Peyer's patch (tissue), 4 donors: Measurements from ENCODE around the gene MAP2K3. TPM values are rescaled to one million over a fixed set of nuclear protein-coding genes. Genes with fewer than 3 reads are reported as not detected.

ENCODE experiments used
- DNase-seq, 3 donors: peaks; one replicate each; pipeline ENCODE4 v3.0.0-alpha.2; 2017 to 2019
- H3K27ac ChIP-seq, 4 donors: fragments of 200-600 bp; sonication (generic); one replicate each; pipeline ENCODE4 v1.5.1; 2016 to 2019
- H3K27me3 ChIP-seq, 2 donors: fragments of 200-600 bp; sonication (generic); one replicate each; pipeline ENCODE4 v1.5.1; 2019
- H3K36me3 ChIP-seq, 3 donors: fragments of 200-600 bp; sonication (generic); one replicate each; pipeline ENCODE4 v1.5.1; 2016 to 2019
- H3K4me1 ChIP-seq, 4 donors: fragments of 200-600 bp; sonication (generic); one replicate each; pipeline ENCODE4 v1.5.1; 2016 to 2019
- H3K4me3 ChIP-seq, 4 donors: fragments of 200-600 bp; sonication (generic); 1 replicate in 3 of 4; 2 replicates in 1 of 4; pipeline ENCODE4 v1.5.1; 2016 to 2019; ENCODE audit warnings: mild to moderate bottlenecking in 1 of 4
- H3K9me3 ChIP-seq, 4 donors: fragments of 200-600 bp; sonication (generic); one replicate each; pipeline ENCODE4 v1.5.1; 2016 to 2019; ENCODE audit warnings: mild to moderate bottlenecking in 1 of 4
- POLR2A ChIP-seq, 2 donors: fragments of 450-650 bp; IDR thresholded peaks; one replicate each; pipeline ENCODE4 v1.5.1; 2017; ENCODE audit warnings: antibody characterized with exemption in 2 of 2, mild to moderate bottlenecking in 2 of 2, moderate library complexity in 2 of 2
- total RNA-seq, 4 donors: library from RNA; depleted of rRNA; stranded (reverse); fragments of >200 nt; gene quantifications; one replicate each; pipeline ENCODE4 v1.1.0, GENCODE V29; 2016
- TF ChIP-seq, protein P1 (sequence below), 6 experiments: fragments of 450-650 bp in 4 of 6; fragments of 200-600 bp in 2 of 6; sonication (generic) in 1 of 6; IDR thresholded peaks; one replicate each; pipeline ENCODE4 v1.5.1; 2017 to 2019; ENCODE audit warnings: antibody characterized with exemption in 6 of 6, mild to moderate bottlenecking in 3 of 6, moderate library complexity in 1 of 6

MAP2K3 gene
- total RNA-seq, 4 donors from 2014 or later, result 54.5 to 133 (median 102) TPM

DNA sequence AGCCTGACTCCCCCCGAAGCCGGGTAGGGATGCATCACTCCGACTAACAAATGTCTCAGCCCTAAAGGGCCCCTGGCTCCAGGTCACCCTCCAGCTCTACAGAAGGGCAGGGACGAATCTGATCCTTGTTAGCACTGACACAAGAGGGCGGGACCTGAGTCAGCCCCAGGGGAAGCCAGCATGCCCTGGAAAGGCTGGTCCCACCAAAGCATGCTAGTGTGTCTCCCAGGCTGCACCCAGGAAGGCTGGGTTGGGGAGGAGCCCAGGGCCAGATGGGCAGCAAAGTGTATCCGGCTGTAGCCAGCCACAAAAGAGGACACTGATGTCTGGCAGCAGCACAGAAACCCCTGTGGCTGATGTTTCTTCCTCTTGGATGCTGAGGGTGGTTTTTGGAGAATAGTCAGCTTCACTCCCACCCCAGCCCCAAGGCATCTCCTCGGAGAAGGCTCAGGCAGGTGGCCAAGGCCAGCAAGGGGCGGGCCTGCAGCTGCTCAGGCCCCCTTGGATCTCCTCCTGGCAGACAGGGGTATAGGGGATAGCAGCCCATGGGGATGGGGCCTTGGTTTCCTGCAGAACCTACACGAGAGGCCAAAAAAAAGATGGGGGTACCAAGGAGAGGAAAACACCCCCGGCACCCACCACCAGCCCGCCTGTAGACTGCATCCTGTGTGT lies 42.3 kb upstream of the MAP2K3 start:
- no peak overlapping the region for H3K27ac ChIP-seq
- H3K4me3 ChIP-seq, result no peak overlapping the region
- no peak for DNase-seq
- H3K27me3 ChIP-seq, result no peaks in the 10 kb centered on the region
- H3K9me3 ChIP-seq, result no peaks in the 10 kb centered on the region
- H3K4me1 ChIP-seq, result no peaks in the 10 kb centered on the region
- TF ChIP-seq, protein P1, sequence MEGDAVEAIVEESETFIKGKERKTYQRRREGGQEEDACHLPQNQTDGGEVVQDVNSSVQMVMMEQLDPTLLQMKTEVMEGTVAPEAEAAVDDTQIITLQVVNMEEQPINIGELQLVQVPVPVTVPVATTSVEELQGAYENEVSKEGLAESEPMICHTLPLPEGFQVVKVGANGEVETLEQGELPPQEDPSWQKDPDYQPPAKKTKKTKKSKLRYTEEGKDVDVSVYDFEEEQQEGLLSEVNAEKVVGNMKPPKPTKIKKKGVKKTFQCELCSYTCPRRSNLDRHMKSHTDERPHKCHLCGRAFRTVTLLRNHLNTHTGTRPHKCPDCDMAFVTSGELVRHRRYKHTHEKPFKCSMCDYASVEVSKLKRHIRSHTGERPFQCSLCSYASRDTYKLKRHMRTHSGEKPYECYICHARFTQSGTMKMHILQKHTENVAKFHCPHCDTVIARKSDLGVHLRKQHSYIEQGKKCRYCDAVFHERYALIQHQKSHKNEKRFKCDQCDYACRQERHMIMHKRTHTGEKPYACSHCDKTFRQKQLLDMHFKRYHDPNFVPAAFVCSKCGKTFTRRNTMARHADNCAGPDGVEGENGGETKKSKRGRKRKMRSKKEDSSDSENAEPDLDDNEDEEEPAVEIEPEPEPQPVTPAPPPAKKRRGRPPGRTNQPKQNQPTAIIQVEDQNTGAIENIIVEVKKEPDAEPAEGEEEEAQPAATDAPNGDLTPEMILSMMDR (IDR thresholded peaks at IDR 0.05), result no peak
- TF ChIP-seq POLR2A (IDR thresholded peaks at IDR 0.05), result no peak
- H3K36me3 ChIP-seq, result peaks cover 0 to 6% (median 0%) of the 10 kb centered on the region in 3 donors

DNA sequence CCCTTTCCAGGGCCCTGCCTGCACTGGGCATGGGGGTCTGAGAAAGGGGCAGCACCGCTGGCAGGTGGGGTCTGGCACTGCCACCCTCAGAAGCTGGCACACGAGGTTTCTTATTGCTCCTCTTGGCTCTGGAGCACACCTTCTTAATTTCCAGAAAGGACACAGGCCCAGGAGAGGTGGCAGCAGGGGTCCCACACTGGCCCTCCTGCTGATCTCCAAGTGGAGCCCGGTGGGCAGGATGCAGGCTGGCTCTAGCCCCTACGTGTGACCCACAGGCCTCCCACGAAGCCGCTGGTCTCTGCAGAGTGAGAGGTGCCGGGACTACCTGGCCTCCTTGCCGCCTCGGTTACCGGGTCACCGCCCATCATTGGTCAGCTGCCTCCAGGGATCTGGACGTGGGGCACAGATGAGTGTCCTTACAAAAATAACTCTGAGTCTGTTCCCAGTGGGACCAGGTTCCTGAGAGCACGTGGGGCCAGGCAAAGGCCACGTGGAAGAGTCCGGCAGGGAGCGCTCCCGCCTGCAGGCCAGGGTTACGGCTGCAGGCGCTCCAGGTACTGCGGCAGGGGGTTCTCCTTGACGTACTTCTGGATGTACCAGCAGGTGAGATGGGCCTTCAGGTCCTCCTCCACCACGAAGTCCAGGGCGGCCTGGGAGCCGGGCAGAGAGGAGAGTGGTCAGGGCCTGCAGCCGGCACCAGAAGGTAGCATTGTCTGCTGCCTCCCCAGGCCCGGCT lies 41.6 kb upstream of the MAP2K3 start:
- Histone ChIP-seq H3K27me3 (no peaks in the 10 kb centered on the region), H3K27ac (no peak overlapping the region), H3K9me3 (no peaks in the 10 kb centered on the region), H3K36me3 (peaks cover 0 to 6% (median 0%) of the 10 kb centered on the region in 3 donors), H3K4me3 (no peak overlapping the region), H3K4me1 (no peaks in the 10 kb centered on the region)
- DNase-seq, result no peak
- TF ChIP-seq, protein P1 (IDR thresholded peaks at IDR 0.05), result no peak
- no peak for TF ChIP-seq POLR2A (IDR thresholded peaks at IDR 0.05)

DNA sequence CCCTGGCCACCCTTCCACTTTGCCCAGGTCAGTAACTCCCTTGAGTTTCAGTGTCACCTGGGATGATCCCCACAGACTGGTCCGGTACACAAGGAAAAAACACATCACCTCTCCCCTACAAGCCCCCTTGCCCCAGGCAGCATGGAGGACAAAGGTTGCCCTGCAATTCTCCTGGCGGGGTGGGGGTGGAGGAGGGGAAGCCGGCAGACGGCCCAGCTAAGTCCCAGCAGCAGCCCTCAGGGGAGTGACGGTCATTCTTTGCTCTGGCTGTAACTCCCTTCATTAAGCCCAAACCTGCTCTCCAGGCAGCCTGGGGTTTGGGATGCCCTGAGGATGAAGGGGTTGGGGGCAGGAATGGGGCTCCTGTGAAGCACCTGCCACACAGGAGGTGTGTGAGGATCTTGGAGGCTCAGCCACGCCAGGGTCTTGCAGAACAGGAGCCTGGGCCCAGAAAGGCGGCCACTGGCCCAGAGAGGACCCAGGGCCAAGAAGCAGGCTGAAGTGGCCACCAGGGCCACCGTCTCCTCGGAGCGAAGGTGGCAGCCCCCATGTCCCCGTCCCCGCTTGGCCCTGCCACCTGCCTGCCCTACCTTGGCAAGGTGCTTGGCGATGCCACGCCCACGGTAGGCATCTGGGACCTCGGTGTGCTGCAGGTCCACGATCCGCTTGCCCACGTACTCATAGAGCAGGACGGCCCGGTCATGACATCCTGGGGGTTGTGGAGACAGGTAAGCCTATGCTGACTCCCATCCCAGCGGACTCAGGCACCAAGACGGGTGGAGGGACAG lies 40.8 kb upstream of the MAP2K3 start:
- H3K27me3 ChIP-seq, result no peaks in the 10 kb centered on the region
- H3K36me3 ChIP-seq, result peaks cover 0 to 6% (median 0%) of the 10 kb centered on the region in 3 donors
- no peaks in the 10 kb centered on the region for H3K9me3 ChIP-seq
- H3K27ac ChIP-seq, result no peak overlapping the region
- H3K4me3 ChIP-seq, result no peak overlapping the region
- TF ChIP-seq POLR2A (IDR thresholded peaks at IDR 0.05), result no peak
- TF ChIP-seq, protein P1 (IDR thresholded peaks at IDR 0.05), result no peak
- no peak for DNase-seq
- no peaks in the 10 kb centered on the region for H3K4me1 ChIP-seq

DNA sequence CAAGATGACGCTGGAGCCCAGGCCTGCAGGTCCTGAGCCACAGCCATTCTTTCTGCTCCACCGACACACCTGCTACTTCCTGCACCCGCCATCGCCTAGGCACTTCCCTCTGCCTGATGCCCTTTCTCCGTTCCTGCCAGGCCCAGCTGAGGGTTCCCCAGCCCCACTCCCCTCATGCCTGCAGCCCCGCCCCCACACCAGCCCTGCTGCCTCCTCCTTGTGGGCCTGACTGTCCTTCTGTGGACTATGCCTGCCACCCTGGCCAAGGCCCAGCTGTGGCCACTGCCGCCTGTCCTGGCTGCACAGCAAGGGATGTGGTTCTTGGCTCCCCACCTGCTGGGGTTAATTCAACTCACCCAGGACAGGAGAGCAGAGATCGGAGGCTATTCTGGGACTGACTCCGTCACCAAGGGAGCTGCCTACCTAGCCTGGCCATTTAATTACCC lies 38.8 kb upstream of the MAP2K3 start:
- DNase-seq, result no peak
- no peak for TF ChIP-seq POLR2A (IDR thresholded peaks at IDR 0.05)
- TF ChIP-seq, protein P1 (IDR thresholded peaks at IDR 0.05), result no peak
- H3K27me3 ChIP-seq, result no peaks in the 10 kb centered on the region
- no peaks in the 10 kb centered on the region for H3K9me3 ChIP-seq
- H3K36me3 ChIP-seq, result peaks cover 0 to 6% (median 0%) of the 10 kb centered on the region in 3 donors
- no peak overlapping the region for H3K27ac ChIP-seq
- H3K4me3 ChIP-seq, result no peak overlapping the region
- peaks cover 0 to 4% (median 0%) of the 10 kb centered on the region in 4 donors for H3K4me1 ChIP-seq

DNA sequence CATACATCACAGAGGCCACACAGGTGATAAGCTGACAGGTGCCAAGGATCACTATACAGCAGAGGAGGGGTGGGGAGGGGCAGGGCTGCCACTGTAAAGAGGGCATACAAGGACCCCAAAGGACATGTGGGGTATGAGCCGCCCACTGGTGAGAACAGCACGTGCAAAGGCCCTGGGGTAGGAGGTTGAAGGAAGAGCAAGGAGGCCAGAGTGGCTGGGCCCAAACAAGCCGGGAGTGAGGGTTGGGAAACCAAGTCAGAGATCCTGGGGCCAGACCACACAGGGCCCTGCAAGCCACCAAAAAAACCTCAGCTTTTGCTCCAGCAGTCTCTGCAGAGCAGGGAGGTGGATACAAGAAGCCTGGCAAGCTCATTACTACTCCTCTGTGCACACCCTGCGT lies 37.8 kb upstream of the MAP2K3 start:
- Histone ChIP-seq H3K36me3 (peaks cover 0 to 6% (median 0%) of the 10 kb centered on the region in 3 donors), H3K4me3 (no peak overlapping the region), H3K27ac (no peak overlapping the region), H3K9me3 (no peaks in the 10 kb centered on the region), H3K4me1 (peaks cover 0 to 12% (median 0%) of the 10 kb centered on the region in 4 donors), H3K27me3 (no peaks in the 10 kb centered on the region)
- TF ChIP-seq POLR2A (IDR thresholded peaks at IDR 0.05), result no peak
- TF ChIP-seq, protein P1 (IDR thresholded peaks at IDR 0.05), result no peak
- no peak for DNase-seq
